HG02642 (cell line): ENCODE measurements around the gene GLI3.
A peak's percentile ranks its signal among the peaks of the same experiment; 100 is the strongest.

Experiments
- ATAC-seq: cut with Tn5 transposase; IDR thresholded peaks from one replicate; pipeline ENCODE4 v1.9.1; 2021; ENCODE audit warnings: mild to moderate bottlenecking; ENCODE audit not compliant: unreplicated experiment, poor library complexity

GLI3 gene

DNA sequence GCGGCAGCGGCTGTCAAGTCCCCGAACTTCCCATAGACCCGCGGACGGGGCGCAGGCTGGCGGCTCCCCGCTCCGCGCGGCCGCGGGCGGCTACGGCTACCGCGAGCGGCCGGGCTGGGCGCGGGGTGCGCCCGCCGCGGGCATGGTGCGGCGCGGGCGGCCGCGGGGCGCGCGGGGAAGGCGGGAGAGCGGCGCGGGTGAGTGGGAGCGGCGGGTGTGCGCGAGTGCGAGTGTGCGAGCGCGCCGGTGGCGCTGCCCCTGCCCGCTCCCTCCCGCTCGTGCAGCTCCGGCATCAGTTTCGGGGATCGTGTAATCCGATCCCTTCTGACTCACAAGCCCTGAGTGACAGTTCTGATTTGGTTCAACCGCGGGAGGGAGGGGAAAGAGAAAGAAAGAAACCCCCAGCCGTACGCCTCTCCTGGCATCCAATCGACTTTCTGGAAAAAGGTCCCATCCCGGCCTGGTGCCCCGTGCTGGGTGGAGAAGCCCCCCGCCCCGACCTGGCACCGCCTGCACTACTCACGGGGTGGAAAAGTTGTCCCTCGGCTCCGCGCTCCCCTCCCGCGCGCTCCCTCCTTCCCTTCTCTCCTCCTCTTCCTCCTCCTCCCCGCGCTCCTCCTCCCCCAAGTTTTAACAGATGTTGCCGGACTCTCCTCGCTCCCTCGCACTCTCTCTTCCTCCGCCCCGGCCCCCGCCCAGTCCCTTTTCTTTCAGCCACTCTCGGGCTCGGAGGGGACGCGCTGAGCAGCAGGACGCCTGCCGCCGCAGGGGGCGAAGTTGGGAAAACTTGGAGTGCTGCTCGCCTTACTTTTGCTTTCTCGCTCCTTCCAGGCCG is at the start of gene GLI3:
Gene GLI3, minus strand, starts transcription at position 234 of the 835 bp plus-strand sequence. CDS start 13,956 bp downstream, outside the sequence.
- ATAC-seq = peak; percentile 81

DNA sequence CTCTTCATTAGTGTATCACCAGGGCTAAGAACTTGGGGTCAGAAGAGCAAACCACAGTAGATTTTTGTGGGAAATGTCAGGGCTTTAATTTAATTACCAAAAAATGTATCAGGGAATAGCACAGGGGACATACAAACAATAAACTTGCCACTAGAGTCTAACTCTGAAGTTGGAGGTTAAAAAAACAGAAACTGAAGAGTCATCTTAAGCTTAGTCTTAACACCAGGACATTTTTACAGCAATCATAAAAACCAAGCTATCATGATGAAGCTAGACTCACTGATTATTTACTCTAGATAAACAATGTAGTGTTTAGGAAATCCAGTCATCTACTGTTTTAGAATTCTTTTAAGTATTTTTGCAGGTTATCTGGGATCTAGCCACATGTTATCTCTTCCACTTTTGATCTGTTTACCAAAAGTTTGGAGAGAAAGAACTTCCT is 48.4 kb upstream of the GLI3 start:
- no peak for ATAC-seq

DNA sequence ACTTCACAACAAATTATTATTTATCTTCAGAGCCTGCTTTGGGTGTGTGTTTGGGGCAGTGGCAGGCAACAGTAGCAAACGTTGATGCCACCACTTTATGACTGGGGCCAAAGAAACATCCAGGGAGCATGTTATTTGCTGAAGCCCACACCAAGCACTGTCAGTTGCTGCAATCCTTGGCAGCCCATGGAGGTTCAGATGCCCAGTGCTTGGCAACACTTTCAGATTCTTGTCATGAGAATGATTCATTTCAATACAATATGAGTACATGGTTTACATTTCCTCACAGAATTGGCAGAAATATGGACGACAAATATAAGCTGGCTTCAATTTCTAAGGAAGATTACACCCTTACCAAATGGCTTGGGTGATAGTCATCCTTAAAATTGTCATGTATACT is 46.5 kb upstream of the GLI3 start:
- no peak for ATAC-seq

DNA sequence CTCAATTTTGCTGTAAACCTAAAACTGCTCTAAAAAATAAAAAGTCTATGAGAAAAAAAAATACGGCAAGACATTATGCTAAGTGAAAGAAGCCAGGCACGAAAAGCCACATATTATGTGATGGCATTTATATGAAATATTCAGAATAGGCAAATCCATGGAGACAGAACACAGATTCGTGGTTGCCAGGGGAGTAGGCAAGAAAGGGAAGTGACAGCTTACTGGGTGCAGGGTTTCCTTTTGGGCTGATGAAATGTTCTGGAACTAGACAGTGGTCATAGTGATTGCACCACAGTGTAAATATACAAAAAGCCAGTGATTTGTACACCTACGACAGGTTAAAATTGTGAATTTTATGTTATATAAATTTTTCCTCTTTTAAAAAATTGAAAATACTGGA is 41.3 kb upstream of the GLI3 start:
- no peak for ATAC-seq

DNA sequence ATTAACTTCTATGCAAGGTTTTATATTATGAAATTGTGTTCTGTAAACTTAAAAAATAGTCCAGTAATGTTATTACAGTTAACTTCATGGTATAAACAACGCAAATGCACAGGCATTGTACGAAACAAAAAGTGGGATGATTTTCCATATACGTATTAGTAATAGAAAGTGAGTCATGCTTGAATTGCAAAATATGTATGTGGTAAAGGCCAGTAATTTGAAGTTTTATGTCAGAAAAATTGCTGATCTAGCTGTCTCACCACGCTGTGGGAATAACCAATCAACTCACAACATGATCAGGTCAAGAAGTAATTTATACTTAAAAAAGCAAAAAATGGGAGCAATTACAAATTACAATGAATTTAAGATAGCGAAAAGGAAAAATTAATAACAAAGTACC is 37.0 kb upstream of the GLI3 start:
- no peak for ATAC-seq

DNA sequence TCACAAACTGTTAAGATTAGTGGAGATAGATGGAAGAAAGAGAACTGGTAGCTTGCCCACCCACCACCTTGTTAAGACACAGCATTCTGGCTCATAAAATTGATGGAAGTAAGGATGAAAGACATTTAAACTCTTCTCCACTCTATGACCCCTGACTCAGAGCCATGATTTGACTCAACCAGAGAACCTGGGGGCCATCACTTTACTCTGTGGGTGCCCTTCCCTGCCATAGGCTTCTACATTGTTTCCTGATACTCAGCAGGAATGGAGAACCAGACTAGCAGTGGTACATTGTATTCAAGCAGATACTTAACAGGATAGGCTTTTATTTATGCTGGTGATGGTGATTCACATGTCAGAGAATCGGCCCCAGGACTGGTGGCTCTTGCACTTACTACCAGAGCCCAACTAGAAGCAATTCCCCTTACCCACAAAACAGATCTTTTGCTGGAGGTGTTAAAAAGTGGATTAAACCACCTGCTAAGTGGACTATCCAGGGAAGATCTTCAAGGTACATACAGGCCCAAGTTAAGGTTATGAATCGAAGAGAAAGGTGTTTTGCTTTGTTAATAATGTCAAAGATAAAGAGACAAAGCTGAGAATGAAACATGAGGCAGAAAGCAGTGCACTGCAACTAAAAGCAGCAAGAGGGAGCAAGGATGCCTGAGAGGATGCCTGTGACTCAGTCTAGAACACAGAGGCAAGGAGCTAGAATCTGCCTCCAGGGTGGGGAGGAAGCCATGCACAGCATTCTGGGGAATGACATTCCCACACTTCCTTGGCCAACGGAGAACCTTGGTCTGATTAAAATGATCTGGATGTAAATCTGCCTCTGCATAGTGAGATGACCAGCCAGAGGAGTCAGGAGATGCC is 36.0 kb upstream of the GLI3 start:
- ATAC-seq = no peak

DNA sequence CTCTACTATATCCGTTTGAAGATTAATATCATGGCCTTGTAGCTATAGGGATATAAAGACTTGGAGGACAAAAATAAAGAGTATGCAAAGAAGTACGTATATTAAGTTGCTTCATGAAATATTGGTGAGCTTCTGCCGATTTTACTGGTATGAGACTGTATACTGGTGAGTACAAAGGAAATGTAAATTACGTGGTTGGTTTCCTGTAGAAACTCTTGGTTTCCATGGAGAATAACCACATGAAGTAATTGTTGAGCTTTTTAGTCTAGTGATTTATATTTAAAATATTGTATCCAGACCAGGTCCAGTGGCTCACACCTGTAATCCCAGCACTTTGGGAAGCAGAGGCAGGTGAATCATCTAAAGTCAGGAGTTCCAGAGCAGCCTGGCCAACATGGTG is 32.2 kb upstream of the GLI3 start:
- ATAC-seq = no peak

DNA sequence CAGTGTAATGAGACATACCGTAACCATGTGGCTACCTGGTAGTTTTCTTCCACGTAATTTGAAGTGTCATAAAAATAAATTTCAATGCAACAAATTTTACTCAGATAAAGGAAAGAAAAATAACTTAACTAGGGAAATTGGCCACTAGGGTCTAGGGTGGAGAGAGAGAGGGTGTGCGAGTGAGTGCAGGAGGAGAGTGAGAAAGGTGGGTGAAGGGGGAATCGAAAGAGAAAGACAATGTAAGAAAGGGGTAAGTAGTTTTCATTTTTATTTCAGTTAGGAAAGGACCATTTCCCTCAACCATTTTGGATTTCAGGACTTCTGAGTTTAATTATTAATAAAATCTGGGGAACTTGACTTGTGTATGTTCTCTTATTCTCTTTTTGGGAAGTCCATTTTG is 27.7 kb upstream of the GLI3 start:
- ATAC-seq = no peak

DNA sequence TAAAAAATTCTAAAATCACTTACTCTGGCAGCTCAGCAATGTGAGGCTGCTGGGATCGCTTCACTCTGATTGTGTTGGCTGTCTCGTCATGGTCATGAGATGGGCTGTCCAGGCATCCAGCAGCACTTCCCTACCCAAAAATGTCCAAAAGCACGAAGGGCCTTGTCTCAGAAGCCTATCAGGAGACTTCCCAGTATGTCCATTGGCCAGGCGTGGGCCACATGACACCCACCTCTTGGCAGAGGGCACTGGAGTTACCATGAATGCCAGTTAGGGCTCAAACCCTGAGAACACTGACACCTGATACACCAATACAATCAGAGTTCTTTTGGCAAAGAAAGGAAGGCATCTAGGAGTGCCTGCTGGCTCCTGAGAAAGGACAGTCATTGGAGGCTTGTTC is 27.0 kb upstream of the GLI3 start:
- no peak for ATAC-seq

DNA sequence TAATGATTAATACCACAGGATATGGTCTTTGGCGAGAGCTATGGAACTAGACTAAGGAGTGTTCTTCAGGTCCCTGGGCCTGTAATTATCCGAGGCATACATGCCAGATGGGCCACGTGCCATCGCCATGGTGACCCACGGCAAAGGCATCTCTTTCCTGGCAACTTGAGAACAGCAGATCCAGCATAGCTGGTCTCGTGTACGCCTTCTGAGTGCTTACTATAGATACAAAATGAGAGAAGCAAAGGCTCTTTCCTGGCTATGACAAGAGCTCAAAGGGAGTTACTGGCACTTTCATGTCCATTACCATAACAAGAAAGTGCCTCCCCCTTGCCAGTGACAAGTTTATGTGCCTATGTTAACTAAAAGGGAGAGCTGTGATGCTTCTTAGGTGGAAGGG is 26.0 kb upstream of the GLI3 start:
- ATAC-seq = no peak

DNA sequence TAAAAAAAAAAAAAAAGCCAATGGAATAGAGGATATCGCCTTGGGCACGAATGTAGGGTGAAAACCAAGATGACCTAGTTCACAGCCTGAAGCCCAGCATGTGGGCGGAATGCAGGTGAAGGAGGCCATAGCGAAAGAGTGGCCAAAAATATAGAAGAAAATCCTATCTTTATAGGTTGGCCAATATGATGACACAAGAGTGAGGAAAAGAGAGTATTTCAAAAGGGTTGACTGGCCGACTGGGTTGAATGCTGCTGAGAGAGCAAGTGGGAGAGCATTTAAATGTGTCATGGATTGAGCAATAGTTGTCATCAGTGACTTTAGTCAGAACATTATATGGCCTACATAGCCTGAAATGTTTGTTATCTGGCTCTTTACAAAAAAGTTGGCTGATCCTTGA is 17.2 kb upstream of the GLI3 start:
- ATAC-seq = no peak

DNA sequence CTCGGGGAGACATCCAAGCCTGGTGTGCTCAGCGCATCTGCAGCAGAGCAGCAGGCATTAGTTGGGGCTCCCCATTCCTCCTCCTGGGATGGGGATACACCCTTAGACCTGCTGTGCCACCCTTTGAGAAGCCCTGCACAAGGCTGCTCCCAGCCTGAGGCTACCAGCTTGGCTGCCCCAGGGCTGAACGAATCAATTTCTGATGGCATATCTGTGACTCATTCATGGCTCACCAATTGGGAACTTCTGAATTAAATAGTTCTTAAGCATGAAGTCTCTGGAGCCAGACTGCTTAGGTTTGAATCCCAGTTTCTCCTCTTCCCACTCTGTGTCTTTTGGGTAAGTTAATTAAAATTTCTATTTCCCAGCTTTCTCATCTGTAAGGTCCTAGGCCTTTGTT is 16.3 kb upstream of the GLI3 start:
- ATAC-seq = no peak

DNA sequence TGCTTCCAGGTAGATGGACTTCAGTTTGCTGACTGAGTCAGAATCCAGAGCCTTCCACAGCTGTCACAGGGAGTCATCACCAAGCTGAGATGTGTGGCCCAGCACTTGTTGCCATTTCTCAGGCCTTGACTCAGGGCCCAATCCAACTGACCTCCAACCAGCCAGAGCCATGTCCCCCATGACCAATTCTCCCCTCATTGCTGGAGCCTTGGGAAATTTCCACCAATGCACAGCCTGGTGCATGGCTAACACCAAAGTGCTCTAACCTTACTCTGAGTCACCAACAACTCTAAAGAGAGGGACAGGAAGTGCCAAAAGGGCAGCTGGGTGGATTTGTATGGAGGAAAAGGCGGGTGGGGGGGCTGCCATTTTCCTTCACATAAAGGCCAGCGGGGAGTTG is 13.4 kb upstream of the GLI3 start:
- no peak for ATAC-seq

DNA sequence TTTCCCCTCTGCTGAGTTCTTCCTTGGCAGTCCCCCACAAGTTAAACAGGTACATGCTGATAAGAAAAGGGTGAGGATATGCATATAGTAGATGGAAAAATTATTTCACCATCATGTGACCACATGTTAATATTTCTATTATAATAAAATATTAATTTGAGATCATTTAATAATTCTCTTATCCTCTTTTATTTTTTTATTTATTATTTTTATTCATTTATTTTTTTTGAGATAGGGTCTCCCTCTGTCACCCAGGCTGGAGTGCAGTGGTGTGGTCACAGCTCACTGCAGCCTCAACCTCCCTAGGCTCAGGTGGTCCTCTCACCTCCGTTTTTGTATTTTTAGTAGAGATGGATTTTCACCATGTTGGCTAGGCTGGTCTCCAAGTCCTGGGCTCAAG is 11.6 kb upstream of the GLI3 start:
- ATAC-seq = no peak

DNA sequence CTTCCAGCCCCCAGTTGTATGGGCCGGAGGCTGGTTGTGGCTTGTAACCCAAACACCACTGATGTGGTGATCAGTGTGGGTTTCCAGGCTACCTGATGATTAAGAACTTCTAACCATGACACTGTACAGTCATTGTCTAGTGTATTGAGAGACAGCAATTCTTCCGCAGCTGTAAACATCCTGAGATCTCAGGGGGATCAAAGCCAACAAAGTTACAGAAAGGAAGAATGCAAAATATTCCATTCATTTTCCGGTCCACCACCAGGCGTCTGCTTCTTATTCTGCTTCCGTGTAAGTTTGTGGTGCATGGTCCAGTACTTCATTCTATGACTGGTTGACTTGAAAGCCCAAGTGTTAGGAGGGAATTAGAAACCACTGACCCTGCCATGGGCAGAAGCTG is 10.3 kb upstream of the GLI3 start:
- ATAC-seq = no peak

DNA sequence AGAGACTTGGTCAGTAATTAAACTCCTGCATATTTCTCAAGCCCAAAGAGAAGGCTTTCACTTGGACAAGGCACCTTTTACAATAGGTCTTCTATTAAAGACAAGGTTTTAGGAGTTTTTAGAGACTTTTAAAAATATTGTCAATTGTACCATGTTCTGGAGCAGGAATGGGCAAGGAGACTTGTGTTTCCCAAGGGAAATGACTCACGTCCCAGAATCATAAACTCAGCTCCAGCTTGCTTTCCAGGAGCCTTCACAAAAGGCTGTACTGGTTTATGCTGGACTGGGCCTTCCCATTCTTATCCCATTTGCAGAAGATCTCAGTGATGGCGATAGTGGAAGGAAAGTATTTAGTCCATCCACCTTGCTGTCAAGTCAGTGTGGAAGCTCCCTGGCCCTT is 7.8 kb upstream of the GLI3 start:
- no peak for ATAC-seq

DNA sequence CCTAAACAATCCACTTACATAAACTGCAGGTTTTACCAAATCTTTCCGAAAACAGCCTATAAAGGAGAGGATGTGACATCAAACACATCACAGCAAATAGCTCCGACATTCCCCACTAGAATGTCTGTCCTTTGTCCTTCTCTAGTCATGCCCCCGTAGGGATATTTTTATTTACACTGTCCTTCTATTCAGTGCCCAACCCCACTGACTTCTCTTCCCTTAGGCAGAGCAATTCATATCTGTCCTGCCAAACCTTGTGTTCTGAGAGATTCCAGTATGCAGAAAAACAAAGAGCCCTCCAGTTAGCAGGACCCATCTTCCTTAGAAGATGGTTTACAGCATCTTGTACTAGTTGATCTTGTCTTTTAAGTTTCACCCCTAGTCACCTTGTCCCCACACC is 5.4 kb upstream of the GLI3 start:
- ATAC-seq = no peak

DNA sequence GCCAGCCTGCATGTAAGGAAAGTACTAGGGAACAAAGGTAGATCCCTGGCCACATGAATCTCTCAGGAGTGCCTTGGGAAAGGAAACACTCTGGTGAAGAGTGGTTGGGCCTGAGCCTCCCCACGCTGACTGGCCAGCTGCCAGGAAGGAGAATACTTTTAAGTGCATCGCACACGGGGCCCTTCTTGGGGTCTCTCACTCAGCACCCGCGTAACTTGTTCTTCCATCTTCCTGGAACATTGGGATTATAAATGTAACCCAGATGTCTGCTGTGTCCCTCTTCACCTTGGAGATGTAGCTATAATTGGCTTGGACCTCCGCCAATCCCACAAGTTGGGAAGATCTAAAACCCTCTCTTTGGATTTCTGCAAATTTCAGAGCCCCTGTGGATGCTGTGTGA is 4.4 kb upstream of the GLI3 start:
- no peak for ATAC-seq

DNA sequence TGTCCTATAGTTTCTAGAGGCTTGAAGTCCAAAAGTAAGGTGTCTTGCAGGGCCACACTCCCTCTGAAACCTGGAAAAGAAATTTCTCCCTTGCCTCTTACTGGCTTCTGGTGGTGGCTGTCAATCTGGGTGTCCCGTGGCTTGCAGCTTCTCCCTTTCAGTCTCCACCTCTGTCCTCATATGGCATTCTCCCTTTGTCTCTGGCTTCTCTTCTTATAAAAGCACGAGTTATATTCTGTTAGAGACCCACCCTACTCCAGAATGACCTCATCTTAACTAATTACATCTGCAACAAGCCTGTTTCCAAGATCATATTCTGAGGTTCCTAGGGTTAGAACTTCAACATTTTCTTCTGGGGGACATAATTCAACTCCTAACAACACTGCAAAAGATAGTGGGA is 3.4 kb upstream of the GLI3 start:
- no peak for ATAC-seq

DNA sequence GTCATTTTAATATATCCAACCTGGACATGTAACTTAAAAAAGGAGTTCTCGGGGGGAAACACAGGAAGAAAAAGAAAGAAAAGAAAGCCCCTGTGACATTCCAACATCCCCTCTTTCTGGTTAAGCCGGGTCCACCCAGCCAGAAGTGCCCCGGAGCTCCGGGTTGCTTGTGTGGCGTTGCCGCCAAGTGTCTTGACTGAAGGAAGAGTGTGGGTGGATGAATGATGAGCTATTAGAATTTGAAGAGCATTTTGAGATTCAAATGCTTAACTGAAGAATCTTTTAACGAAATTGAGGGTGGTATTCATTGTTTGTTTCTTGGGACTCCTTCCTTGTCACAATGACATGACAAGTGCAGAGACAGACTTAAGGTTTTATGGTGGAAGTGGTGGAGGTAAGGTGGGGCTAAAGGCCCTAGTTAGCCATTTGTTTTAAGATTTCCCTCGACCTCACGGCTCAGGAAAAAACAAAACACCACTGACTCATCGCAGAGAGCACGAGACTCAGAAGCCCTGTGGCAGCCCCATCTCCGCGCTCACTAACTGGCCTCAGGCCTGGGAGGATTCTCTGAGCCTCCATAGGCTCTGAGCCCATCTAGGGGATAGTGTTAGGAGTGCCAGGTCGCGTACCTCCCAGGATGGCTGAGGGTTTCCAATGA is 1.8 kb upstream of the GLI3 start:
- ATAC-seq = no peak
